GM21737 (cell line): ENCODE data around the gene CEP131.

Source experiments
- ATAC-seq: cut with Tn5 transposase; IDR thresholded peaks from one replicate; pipeline ENCODE4 v1.9.1; 2021; ENCODE audit warnings: mild to moderate bottlenecking, moderate library complexity; ENCODE audit not compliant: unreplicated experiment

CEP131 gene

GRCh38 chr17:81171941-81172340 lies 50.8 kb downstream of the CEP131 start:
- ATAC-seq: no peak

GRCh38 chr17:81170727-81171494 lies 51.9 kb downstream of the CEP131 start:
- ATAC-seq: no peak

GRCh38 chr17:81169870-81170309 lies 52.9 kb downstream of the CEP131 start:
- ATAC-seq: no peak

- ATAC-seq: no peak
Observed at GRCh38 chr17:81167638-81168037, 55.1 kb downstream of the CEP131 start.

- no peak for ATAC-seq
Observed at GRCh38 chr17:81167194-81167524, 55.6 kb downstream of the CEP131 start.

GRCh38 chr17:81166033-81166492 lies 56.7 kb downstream of the CEP131 start, which contains the start of gene AATK:
Gene AATK (minus strand): TSS chr17:81166221. CDS start chr17:81165992, 229 bp downstream.
- ATAC-seq: no peak

GRCh38 chr17:81165246-81166032 lies 57.3 kb downstream of the CEP131 start, which contains the start of gene PVALEF:
Gene PVALEF (plus strand): TSS chr17:81165507. CDS start chr17:81181227, 15,720 bp downstream.
- ATAC-seq: no peak

GRCh38 chr17:81164371-81165245 lies 58.2 kb downstream of the CEP131 start:
- ATAC-seq: no peak

- no peak for ATAC-seq
Observed at GRCh38 chr17:81163703-81164370, 58.9 kb downstream of the CEP131 start.

- ATAC-seq: no peak
Observed at GRCh38 chr17:81163051-81163695, 59.6 kb downstream of the CEP131 start.

GRCh38 chr17:81162491-81162890 lies 60.3 kb downstream of the CEP131 start:
- ATAC-seq: no peak

- no peak for ATAC-seq
Observed at GRCh38 chr17:81161972-81162371, 60.8 kb downstream of the CEP131 start.

GRCh38 chr17:81161536-81161935 lies 61.2 kb downstream of the CEP131 start:
- no peak for ATAC-seq

GRCh38 chr17:81160747-81161453 lies 61.9 kb downstream of the CEP131 start:
- no peak for ATAC-seq

GRCh38 chr17:81160306-81160705 lies 62.5 kb downstream of the CEP131 start:
- no peak for ATAC-seq

- ATAC-seq: no peak
Observed at GRCh38 chr17:81159611-81160265, 63.0 kb downstream of the CEP131 start.

GRCh38 chr17:81158688-81159590 lies 63.8 kb downstream of the CEP131 start:
- no peak for ATAC-seq
